IMR-90 (cell line): ENCODE measurements around the gene ANKRD2. TPM values are rescaled to one million over a fixed set of nuclear protein-coding genes. Genes with fewer than 3 reads are reported as not detected.

Source experiments
- ATAC-seq: fragments of 200-7000 bp; cut with Tn5 transposase; 2 replicates; pipeline ENCODE4 v1.9.1; 2020; ENCODE audit warnings: low read depth, mild to moderate bottlenecking, moderate library complexity
- BruUV-seq: library from RNA; stranded (reverse); fragments of 400-500 nt; replicated peaks from 2 replicates; lab custom pipeline; 2021; lab: Mats Ljungman, UMichigan
- CTCF ChIA-PET: fragments of 300-600 bp; formaldehyde crosslinking; extraction: SDS; loops from one replicate; lab custom pipeline; 2021; ENCODE audit warnings: antibody characterized with exemption; lab: Yijun Ruan, JAX
- POLR2A ChIA-PET: fragments of 300-600 bp; sonication (Branson Sonifier 250); formaldehyde crosslinking; loops from one replicate; lab custom pipeline; 2022; ENCODE audit warnings: antibody characterized with exemption; ENCODE audit not compliant: unreplicated experiment; lab: Charles Lee
- DNase-seq: peaks from one replicate; pipeline ENCODE4 v3.0.0; 2013
- H2AFZ ChIP-seq: replicated peaks from 2 replicates; pipeline ENCODE3; 2013; ENCODE audit warnings: low read length, mild to moderate bottlenecking; ENCODE audit not compliant: poor library complexity
- H2AK5ac ChIP-seq: 2 replicates; pipeline ENCODE4 v1.6.1; 2013; ENCODE audit warnings: low read depth, low read length, inconsistent platforms
- H2AK9ac ChIP-seq: replicated peaks from 2 replicates; pipeline ENCODE3; 2013; ENCODE audit warnings: mild to moderate bottlenecking, low read depth, low read length, moderate library complexity; ENCODE audit not compliant: poor library complexity
- H2BK120ac ChIP-seq: 2 replicates; pipeline ENCODE4 v1.6.1; 2013; ENCODE audit warnings: low read depth, low read length, inconsistent platforms
- H2BK15ac ChIP-seq: 3 replicates; pipeline ENCODE4 v1.6.1; 2013; ENCODE audit warnings: low read depth, low read length, inconsistent platforms
- H2BK20ac ChIP-seq: 2 replicates; pipeline ENCODE4 v1.6.1; 2013; ENCODE audit warnings: low read depth, mild to moderate bottlenecking, inconsistent platforms, low read length, moderate library complexity
- H2BK5ac ChIP-seq: 2 replicates; pipeline ENCODE4 v1.6.1; 2013; ENCODE audit warnings: mild to moderate bottlenecking, low read depth, low read length, inconsistent platforms; ENCODE audit not compliant: poor library complexity, severe bottlenecking
- H3K14ac ChIP-seq: replicated peaks from 2 replicates; pipeline ENCODE4 v1.6.1; 2013; ENCODE audit warnings: low read depth, low read length, inconsistent platforms
- H3K18ac ChIP-seq: 2 replicates; pipeline ENCODE4 v1.6.1; 2013; ENCODE audit warnings: low read depth, low read length, control low read depth
- H3K23ac ChIP-seq: 2 replicates; pipeline ENCODE4 v1.6.1; 2013; ENCODE audit warnings: low read depth, low read length, inconsistent platforms
- H3K27ac ChIP-seq: 2 replicates; pipeline ENCODE4 v1.5.1; 2013; ENCODE audit warnings: mild to moderate bottlenecking, control low read depth, low read length; ENCODE audit not compliant: insufficient read depth
- H3K27me3 ChIP-seq: 2 replicates; pipeline ENCODE4 v1.6.1; 2013; ENCODE audit warnings: low read length; ENCODE audit not compliant: control insufficient read depth, insufficient read depth
- H3K36me3 ChIP-seq: 2 replicates; pipeline ENCODE4 v1.6.1; 2013; ENCODE audit warnings: low read length, mixed read lengths; ENCODE audit not compliant: control insufficient read depth, insufficient read depth
- H3K4ac ChIP-seq: 2 replicates; pipeline ENCODE4 v1.6.1; 2013; ENCODE audit warnings: low read depth, low read length, inconsistent platforms
- H3K4me1 ChIP-seq: 2 replicates; pipeline ENCODE4 v1.6.1; 2013; ENCODE audit warnings: low read length, mixed read lengths; ENCODE audit not compliant: control insufficient read depth, insufficient read depth
- H3K4me2 ChIP-seq: 2 replicates; pipeline ENCODE4 v1.6.1; 2013; ENCODE audit warnings: low read depth, mild to moderate bottlenecking, control low read depth, low read length, moderate library complexity
- H3K4me3 ChIP-seq: 2 replicates; pipeline ENCODE4 v1.5.1; 2013; ENCODE audit warnings: low read depth, mild to moderate bottlenecking, control low read depth, low read length, moderate library complexity; ENCODE audit not compliant: insufficient read depth
- H3K56ac ChIP-seq: 2 replicates; pipeline ENCODE4 v1.6.1; 2013; ENCODE audit warnings: low read length, inconsistent platforms; ENCODE audit not compliant: insufficient read depth; ENCODE audit errors: extremely low read depth
- H3K79me1 ChIP-seq, 2 experiments: 2 replicates each; pipeline ENCODE4 v1.6.1; 2013; ENCODE audit warnings: low read length in 2 of 2, inconsistent platforms in 1 of 2, low read depth in 1 of 2
- H3K9ac ChIP-seq: 2 replicates; pipeline ENCODE4 v1.6.1; 2013; ENCODE audit warnings: low read depth, low read length, control low read depth
- H3K9me1 ChIP-seq: 2 replicates; pipeline ENCODE4 v1.6.1; 2013; ENCODE audit warnings: low read length, inconsistent platforms; ENCODE audit not compliant: insufficient read depth
- H3K9me3 ChIP-seq: 2 replicates; pipeline ENCODE4 v1.6.1; 2013; ENCODE audit warnings: low read length; ENCODE audit not compliant: control insufficient read depth, insufficient read depth
- H4K20me1 ChIP-seq: 2 replicates; pipeline ENCODE4 v1.6.1; 2013; ENCODE audit warnings: low read length, inconsistent platforms; ENCODE audit not compliant: insufficient read depth
- H4K5ac ChIP-seq: 2 replicates; pipeline ENCODE4 v1.6.1; 2013; ENCODE audit warnings: mild to moderate bottlenecking, low read depth, low read length, control low read depth
- H4K8ac ChIP-seq, 2 experiments: 2 replicates each; pipeline ENCODE4 v1.6.1; 2013; ENCODE audit warnings: low read depth in 2 of 2, low read length in 2 of 2, control low read depth in 1 of 2, inconsistent platforms in 1 of 2
- H4K91ac ChIP-seq: 2 replicates; pipeline ENCODE4 v1.6.1; 2013; ENCODE audit warnings: low read depth, low read length, inconsistent platforms; ENCODE audit not compliant: insufficient read depth
- BHLHE40 ChIP-seq: fragments of 150-350 bp; IDR thresholded peaks from 2 replicates; pipeline ENCODE4 v1.6.1; 2016; ENCODE audit warnings: mild to moderate bottlenecking, low read depth, low read length
- MXI1 ChIP-seq: IDR thresholded peaks from 2 replicates; pipeline ENCODE4 v1.6.1; 2012; ENCODE audit warnings: low read depth, mild to moderate bottlenecking, low read length, moderate library complexity, borderline replicate concordance
- NFE2L2 ChIP-seq: fragments of 150-350 bp; IDR thresholded peaks from 2 replicates; pipeline ENCODE4 v1.6.1; 2016; ENCODE audit warnings: low read depth, mild to moderate bottlenecking, low read length
- POLR2A ChIP-seq: IDR thresholded peaks from 2 replicates; pipeline ENCODE4 v1.6.1; 2012; ENCODE audit warnings: mild to moderate bottlenecking, low read depth, low read length
- USF2 ChIP-seq: fragments of 150-350 bp; IDR thresholded peaks from 2 replicates; pipeline ENCODE4 v1.6.1; 2017; ENCODE audit warnings: mild to moderate bottlenecking, antibody characterized with exemption, low read length, low read depth
- WGBS, 2 experiments: methylation state at CpG; one replicate each; pipeline versions ENCODE4 v1.1.5 to v1.1.7; 2013; ENCODE audit warnings: missing lambda C conversion rate in 2 of 2; ENCODE audit not compliant: insufficient read length in 1 of 2; ENCODE audit errors: extremely low coverage in 2 of 2; 5-methylcytosine and 5-hydroxymethylcytosine counted together
- dilution Hi-C: fragments of 300-500 bp; cut with HindIII; formaldehyde crosslinking; loops from one replicate; pipeline ENCODE4 v1.14.3; 2018; ENCODE audit warnings: low sequenced_read_pairs; ENCODE audit not compliant: unreplicated experiment
- in situ Hi-C: fragments of 300-500 bp; cut with MboI; formaldehyde crosslinking; loops from 3 replicates; pipeline ENCODE4 v1.14.3; 2019; ENCODE audit warnings: low sequenced_read_pairs, inconsistent platforms, mixed read lengths
- intact Hi-C: fragments of 100-400 bp; cut with micrococcal nuclease; formaldehyde crosslinking; loops from 2 replicates; pipeline ENCODE4 v1.10.0; 2022
- polyA plus RNA-seq, 3 experiments: library from polyadenylated mRNA; depleted of rRNA; stranded (reverse); fragments of >200 nt; gene quantifications; 2 replicates each; pipeline ENCODE4 v1.2.3, GENCODE V29; 2012; ENCODE audit warnings: low replicate concordance in 1 of 3
- total RNA-seq: library from RNA; depleted of rRNA; stranded (reverse); fragments of >200 nt; gene quantifications from 2 replicates; pipeline ENCODE4 v1.2.3, GENCODE V29; 2012

Gene ANKRD2
- total and polyA plus RNA-seq, 2 of the 4 experiments (the other 2 are of a cell fraction), result 0.36 to 0.65 TPM

- Histone ChIP-seq H2AK9ac (no peak overlapping the region), H2AK5ac (no peak overlapping the region), H2BK20ac (no peak overlapping the region), H4K20me1 (no peaks in the 10 kb centered on the region), H2BK120ac (no peak overlapping the region), H3K18ac (no peak overlapping the region), H4K5ac (no peak overlapping the region), H2BK15ac (no peak overlapping the region), H3K4ac (no peak overlapping the region), H3K56ac (no peak overlapping the region), H2AFZ (no peak overlapping the region), H3K4me1 (peaks cover 5% of the 10 kb centered on the region), H3K14ac (no peak overlapping the region), H4K8ac (no peak overlapping the region), H3K9ac (no peak overlapping the region), H3K23ac (no peak overlapping the region), H3K9me1 (peaks cover 6% of the 10 kb centered on the region; the same call in 1 of the 2 replicates), H3K4me2 (no peak overlapping the region), H3K79me1 (no peaks in the 10 kb centered on the region; a peak in 1 of 4 replicates), H2BK5ac (no peak overlapping the region), H3K4me3 (no peak overlapping the region), H3K9me3 (no peaks in the 10 kb centered on the region), H3K27me3 (no peaks in the 10 kb centered on the region), H3K36me3 (peaks cover 3% of the 10 kb centered on the region), H4K91ac (no peak overlapping the region), H3K27ac (no peak overlapping the region)
- ChIA-PET POLR2A (interaction anchor here (0.6 kb wide), 1 partner anchor 954 kb away, joined by 4 read pairs; no protein-coding TSS in a partner anchor), CTCF (no interaction called here)
- ATAC-seq, result no peak
- in situ Hi-C loops, result no loop called here
- DNase-seq, result no peak
- TF ChIP-seq NFE2L2, result no peak
- no peak for TF ChIP-seq USF2
- no peak for TF ChIP-seq BHLHE40
- no peak for TF ChIP-seq MXI1
- no peak for TF ChIP-seq POLR2A
- intact Hi-C loops, result no loop called here
- BruUV-seq, result no TSS peak
- dilution Hi-C loops, result no loop called here
- no CpG with 5 or more reads among the region's 1 CpG for WGBS, 2 experiments
These were observed 50.7 kb downstream of the ANKRD2 start for GRCh38 chr10:97623277-97623676.
